GM12878 (cell line): ENCODE results near the gene TIFAB.

Source experiments
- ATF2 ChIP-seq: IDR thresholded peaks from 2 replicates; pipeline ENCODE4 v1.6.1; 2012; ENCODE audit warnings: low read length, inconsistent platforms
- CTCF ChIP-seq, 3 experiments: IDR thresholded peaks in 2 of 3; conservative IDR thresholded peaks in 1 of 3; 2 replicates each; pipeline ENCODE4 v1.5.1; 2011; ENCODE audit warnings: low read depth in 3 of 3, low read length in 3 of 3, mild to moderate bottlenecking in 3 of 3, control low read depth in 2 of 3, moderate library complexity in 2 of 3, inconsistent platforms in 1 of 3, mixed read lengths in 1 of 3; ENCODE audit not compliant: control insufficient read depth in 2 of 3, insufficient read depth in 1 of 3; ENCODE audit errors: extremely low read depth in 1 of 3
- ESRRA ChIP-seq: IDR thresholded peaks from 2 replicates; pipeline ENCODE4 v1.6.1; 2012; ENCODE audit warnings: mild to moderate bottlenecking, low read length, improper control_type of control experiment
- JUND ChIP-seq: IDR thresholded peaks from 2 replicates; pipeline ENCODE4 v1.6.1; 2012; ENCODE audit warnings: low read depth, mild to moderate bottlenecking, low read length, improper control_type of control experiment, moderate library complexity
- MYC ChIP-seq: IDR thresholded peaks from 2 replicates; pipeline ENCODE4 v1.6.1; 2011; ENCODE audit warnings: mild to moderate bottlenecking, low read length, moderate library complexity, inconsistent platforms; ENCODE audit not compliant: insufficient read depth, insufficient replicate concordance, insufficient read length, severe bottlenecking
- POLR2A ChIP-seq: IDR thresholded peaks from 2 replicates; pipeline ENCODE4 v1.6.1; 2011; ENCODE audit warnings: low read depth, mild to moderate bottlenecking, low read length
- POLR2AphosphoS2 ChIP-seq: IDR thresholded peaks from 2 replicates; pipeline ENCODE4 v1.6.1; 2011; ENCODE audit warnings: low read depth, mild to moderate bottlenecking, low read length, improper control_type of control experiment, moderate library complexity
- RCOR1 ChIP-seq: conservative IDR thresholded peaks from 2 replicates; pipeline ENCODE4 v1.6.1; 2012; ENCODE audit warnings: low read depth, low read length, improper control_type of control experiment
- RUNX3 ChIP-seq: IDR thresholded peaks from 2 replicates; pipeline ENCODE4 v1.6.1; 2012; ENCODE audit warnings: low read length, inconsistent platforms
- SMC3 ChIP-seq: IDR thresholded peaks from 2 replicates; pipeline ENCODE4 v1.6.1; 2011; ENCODE audit warnings: low read length, improper control_type of control experiment, borderline replicate concordance
- SUPT20H ChIP-seq: IDR thresholded peaks from 2 replicates; pipeline ENCODE4 v1.6.1; 2011; ENCODE audit warnings: low read depth, mild to moderate bottlenecking, low read length, moderate library complexity, borderline replicate concordance; ENCODE audit not compliant: control insufficient read depth
- TARDBP ChIP-seq: IDR thresholded peaks from 2 replicates; pipeline ENCODE4 v1.6.1; 2016; ENCODE audit warnings: borderline replicate concordance

- TF ChIP-seq ESRRA, result no peak
- TF ChIP-seq SMC3, result no peak
- TF ChIP-seq RUNX3, result no peak
- TF ChIP-seq CTCF (IDR thresholded peaks at IDR 0.05 in 2 of 3, conservative IDR thresholded peaks at IDR 0.05 in 1 of 3; ENCODE audit: control insufficient read depth in 2 of 3, extremely low read depth in 1 of 3, insufficient read depth in 1 of 3, low read depth in 3 of 3, low read length in 3 of 3), result no peak
- no peak for TF ChIP-seq TARDBP
- TF ChIP-seq POLR2AphosphoS2, result no peak
- TF ChIP-seq SUPT20H, result no peak
- TF ChIP-seq POLR2A, result no peak
- no peak for TF ChIP-seq MYC
- TF ChIP-seq JUND, result no peak
- no peak for TF ChIP-seq ATF2
- no peak for TF ChIP-seq RCOR1
These were observed 28.4 kb upstream of the TIFAB start for GRCh38 chr5:135480511-135480910.
